NT2/D1 (cell line): ENCODE data around the gene KRTDAP.

Experiments used
- SUZ12 ChIP-seq: IDR thresholded peaks from 2 replicates; pipeline ENCODE4 v1.6.1; 2011; ENCODE audit not compliant: insufficient read length, insufficient read depth; ENCODE audit errors: extremely low read depth
- YY1 ChIP-seq: IDR thresholded peaks from 2 replicates; pipeline ENCODE4 v1.6.1; 2011; ENCODE audit not compliant: insufficient read length, insufficient read depth
- ZNF274 ChIP-seq: IDR thresholded peaks from 2 replicates; pipeline ENCODE4 v1.6.1; 2011; ENCODE audit warnings: mild to moderate bottlenecking, low read depth, low read length

DNA sequence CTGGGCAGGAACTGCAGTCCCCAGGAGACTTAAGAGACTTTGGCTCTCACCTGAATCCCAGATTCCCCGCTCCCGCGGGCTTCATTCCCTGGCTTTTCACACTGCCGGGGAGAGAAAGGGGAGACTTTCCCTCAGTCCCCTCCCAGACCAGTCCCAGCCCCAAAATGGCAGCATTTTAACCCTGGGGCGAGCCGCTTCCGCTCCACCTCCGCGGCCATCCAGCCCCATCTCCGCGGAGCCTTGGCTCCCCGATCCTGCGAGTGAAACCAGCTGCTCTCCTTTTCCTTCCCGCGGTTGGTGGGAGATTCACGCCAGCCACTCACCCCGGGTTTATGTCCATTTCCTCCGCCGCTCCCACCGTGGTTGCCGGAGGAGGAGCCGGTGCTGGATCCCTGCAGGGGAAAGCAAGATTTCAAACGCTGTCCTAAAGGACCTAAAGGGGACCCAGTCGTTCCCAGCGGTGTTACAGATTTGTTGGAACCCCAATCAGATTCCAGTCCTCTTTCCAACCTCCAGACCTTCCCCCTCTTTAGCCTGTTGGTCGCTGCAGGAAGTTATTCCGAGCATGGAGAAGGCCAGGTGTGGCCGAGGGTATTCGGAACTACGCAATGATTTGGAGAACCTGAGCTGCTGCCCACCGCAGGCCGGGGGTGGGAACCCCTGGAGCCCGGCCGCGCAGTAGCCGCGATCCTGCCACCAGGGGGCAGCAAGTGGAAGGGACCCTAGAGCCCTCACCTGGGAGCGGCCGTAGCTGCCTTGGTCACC, 19.8 kb upstream of the KRTDAP start:
- no peak for TF ChIP-seq ZNF274
- TF ChIP-seq YY1, result no peak
- TF ChIP-seq SUZ12, result no peak
